Measurements from ENCODE around the gene SERPINA5.

DNA sequence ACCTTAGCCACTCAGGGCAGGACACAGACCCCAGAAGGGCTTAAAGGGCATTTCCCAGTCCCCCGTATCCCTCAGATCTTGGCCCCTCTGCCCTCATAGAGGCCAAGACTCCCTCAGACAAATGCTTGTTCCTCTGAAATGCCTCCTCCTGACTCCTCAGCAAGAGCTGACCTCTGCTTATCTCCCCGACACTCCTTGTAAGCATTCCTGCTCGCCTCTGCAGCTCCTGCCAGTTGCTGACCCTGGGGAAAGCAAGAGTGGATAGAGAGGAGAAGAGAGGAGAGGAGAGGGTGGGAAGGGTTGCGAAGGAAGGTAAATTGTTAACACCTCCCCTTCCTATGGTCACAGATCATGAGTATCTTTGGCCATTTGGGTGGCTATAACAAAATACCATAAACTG is 7.1 kb downstream of the SERPINA5 start:
- TF ChIP-seq, protein P1, sequence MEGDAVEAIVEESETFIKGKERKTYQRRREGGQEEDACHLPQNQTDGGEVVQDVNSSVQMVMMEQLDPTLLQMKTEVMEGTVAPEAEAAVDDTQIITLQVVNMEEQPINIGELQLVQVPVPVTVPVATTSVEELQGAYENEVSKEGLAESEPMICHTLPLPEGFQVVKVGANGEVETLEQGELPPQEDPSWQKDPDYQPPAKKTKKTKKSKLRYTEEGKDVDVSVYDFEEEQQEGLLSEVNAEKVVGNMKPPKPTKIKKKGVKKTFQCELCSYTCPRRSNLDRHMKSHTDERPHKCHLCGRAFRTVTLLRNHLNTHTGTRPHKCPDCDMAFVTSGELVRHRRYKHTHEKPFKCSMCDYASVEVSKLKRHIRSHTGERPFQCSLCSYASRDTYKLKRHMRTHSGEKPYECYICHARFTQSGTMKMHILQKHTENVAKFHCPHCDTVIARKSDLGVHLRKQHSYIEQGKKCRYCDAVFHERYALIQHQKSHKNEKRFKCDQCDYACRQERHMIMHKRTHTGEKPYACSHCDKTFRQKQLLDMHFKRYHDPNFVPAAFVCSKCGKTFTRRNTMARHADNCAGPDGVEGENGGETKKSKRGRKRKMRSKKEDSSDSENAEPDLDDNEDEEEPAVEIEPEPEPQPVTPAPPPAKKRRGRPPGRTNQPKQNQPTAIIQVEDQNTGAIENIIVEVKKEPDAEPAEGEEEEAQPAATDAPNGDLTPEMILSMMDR (IDR thresholded peaks at IDR 0.05; ENCODE audit: low read length), result no peak
- no peak for TF ChIP-seq EZH2 (optimal IDR thresholded peaks at IDR 0.05; ENCODE audit: low read depth, low read length)
